ENCODE results near the gene MTPN. TPM values are rescaled to one million over a fixed set of nuclear protein-coding genes. Genes with fewer than 3 reads are reported as not detected.

Gene MTPN
- total RNA-seq, 2 experiments from 2014 or later = 138 to 143 TPM

Other genes starting within 250 kb of the MTPN start
- not detected for gene SLC13A4, start 249.2 kb downstream of the MTPN start, total RNA-seq
- gene FAM180A, start 228.5 kb downstream of the MTPN start, total RNA-seq = not detected